Left forelimb (tissue), 1 donor: ENCODE measurements around the gene ATAD3C.
A peak's percentile ranks its signal among the peaks of the same experiment; 100 is the strongest.

Experiments
- DNase-seq: peaks from one replicate; pipeline ENCODE4 v3.0.0-alpha.2; 2018; ENCODE audit warnings: low spot score

ATAD3C gene

GRCh38 chr1:1431845-1432273, 17.6 kb upstream of the ATAD3C start:
- peak; percentile 75 for DNase-seq

DNA sequence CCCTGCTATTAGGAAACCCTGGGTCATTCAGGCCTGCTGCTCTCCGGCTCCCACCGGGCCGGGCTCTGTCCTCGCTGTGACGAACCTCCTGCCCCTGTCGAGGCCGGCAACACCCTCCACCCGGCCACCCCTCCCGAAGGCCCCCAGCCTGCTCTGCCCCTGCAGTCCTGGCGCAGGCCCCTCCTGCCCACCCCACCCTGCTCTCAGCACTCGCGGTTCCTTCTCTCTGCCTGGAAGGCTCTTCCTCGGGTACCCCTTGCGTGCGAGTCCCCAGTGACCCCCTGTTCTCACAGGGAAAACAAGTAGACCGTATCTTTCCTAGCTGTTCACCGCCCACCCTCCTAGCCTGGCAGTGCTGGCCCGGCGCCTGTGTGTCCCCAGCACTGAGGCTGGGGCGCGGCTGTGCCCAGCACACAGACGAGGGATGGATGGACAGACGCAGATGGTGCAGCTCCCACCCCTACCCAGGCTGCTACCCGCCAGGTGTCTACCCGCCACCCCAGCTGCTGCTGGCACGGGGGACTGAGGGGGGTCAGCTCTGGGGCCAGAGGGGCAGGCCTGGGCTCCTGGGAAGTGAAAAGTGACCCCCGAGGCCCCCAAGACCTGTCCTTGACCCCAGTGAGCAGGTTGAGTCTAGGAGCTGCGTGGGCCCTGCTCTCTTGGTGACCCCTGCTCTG, 17.1 kb upstream of the ATAD3C start:
- DNase-seq: peak; percentile 82

DNA sequence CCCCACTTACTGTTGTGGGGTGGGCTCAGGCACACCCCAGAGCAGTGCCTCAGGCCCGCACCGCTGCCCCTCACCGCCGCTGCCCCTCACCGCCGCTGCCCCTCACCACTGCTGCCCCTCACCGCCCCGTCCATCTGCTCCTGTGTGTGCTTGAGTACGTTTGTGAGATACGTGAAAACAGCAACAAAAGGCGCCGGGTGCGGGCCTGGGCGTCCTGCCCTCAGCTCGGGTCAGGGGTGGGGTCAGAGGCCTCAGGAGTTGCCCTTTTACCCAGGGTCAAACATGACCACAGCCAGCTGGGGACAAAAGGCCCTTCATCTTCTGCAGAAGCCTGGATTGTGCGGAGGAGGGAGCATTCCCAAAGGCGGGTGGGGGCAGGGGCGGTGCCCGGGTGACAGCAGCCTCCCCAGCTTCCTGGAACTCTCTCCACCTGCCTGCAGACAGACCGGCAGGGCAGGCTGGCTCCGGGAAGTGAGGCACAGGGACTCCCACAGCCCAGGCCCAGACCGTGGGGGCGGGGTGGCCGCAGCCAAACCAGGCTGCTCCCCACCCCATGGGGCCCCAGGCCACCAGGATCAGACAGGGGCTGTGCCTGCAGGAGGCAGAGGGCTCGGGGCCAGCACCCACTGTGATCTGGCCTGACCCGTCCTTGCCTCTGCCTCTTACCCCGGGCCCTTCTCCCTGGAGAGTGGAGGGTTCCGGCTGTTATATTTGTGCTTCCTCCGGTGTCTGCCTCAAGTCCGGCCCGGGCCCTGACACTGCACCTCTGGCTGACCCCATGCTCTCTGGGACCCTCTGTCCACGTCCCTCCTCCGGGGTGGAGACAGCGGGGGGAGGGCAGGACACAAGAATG, 16.3 kb upstream of the ATAD3C start:
- DNase-seq: peak; percentile 79

GRCh38 chr1:1433804-1434130, 15.7 kb upstream of the ATAD3C start:
- peak; percentile 81 for DNase-seq

GRCh38 chr1:1434131-1434823, 15.2 kb upstream of the ATAD3C start:
- peak; percentile 86 for DNase-seq

GRCh38 chr1:1434824-1435105, 14.7 kb upstream of the ATAD3C start:
- DNase-seq: peak; percentile 68

- DNase-seq: peak; percentile 85
These were observed 14.2 kb upstream of the ATAD3C start, which contains the start of gene VWA1 for GRCh38 chr1:1435106-1435903. Gene VWA1 (plus strand): TSS chr1:1435690. CDS start chr1:1435749, 59 bp downstream.

- DNase-seq: no peak
These were observed 13.4 kb upstream of the ATAD3C start for GRCh38 chr1:1435911-1436629.

DNA sequence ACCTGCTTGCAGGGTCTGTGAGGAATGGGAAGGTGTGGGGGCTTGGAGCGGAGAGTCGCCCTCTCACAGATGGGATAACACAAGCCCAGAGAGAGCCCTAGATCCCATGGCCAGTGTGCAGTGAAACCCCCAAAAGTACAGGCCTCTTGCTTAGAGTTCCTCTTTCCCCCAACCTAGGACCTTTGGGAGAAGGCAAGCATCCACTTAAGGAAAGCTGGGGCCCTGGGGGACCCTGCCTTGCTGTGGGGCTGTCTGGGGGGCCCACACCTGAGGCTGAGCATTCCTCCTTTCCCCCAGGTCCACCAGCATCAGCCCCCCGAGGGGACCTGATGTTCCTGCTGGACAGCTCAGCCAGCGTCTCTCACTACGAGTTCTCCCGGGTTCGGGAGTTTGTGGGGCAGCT, 12.9 kb upstream of the ATAD3C start:
- DNase-seq: no peak

DNA sequence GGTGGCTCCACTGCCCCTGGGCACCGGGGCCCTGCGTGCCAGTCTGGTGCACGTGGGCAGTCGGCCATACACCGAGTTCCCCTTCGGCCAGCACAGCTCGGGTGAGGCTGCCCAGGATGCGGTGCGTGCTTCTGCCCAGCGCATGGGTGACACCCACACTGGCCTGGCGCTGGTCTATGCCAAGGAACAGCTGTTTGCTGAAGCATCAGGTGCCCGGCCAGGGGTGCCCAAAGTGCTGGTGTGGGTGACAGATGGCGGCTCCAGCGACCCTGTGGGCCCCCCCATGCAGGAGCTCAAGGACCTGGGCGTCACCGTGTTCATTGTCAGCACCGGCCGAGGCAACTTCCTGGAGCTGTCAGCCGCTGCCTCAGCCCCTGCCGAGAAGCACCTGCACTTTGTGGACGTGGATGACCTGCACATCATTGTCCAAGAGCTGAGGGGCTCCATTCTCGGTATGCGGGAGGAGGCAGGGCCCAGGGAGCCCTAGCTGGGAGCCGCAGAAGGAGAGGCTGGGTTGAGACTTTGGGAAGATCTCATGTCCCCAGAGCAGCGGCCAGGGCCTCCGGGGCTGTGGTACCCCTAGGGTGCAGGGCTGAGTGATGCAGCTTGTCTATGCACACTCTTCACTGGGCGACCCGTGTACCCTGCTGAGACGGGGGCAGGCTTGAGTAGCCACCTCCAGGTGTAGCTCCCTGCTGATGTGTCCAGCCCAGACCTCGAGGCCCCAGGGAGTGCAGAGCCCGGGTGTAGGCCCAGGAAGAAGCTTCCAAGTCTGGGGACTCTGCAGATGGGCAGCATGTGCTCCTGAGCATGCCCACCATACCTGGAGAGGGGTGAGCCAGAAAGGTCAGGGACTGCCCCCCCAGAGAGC, 12.2 kb upstream of the ATAD3C start:
- no peak for DNase-seq

- DNase-seq: no peak
These were observed 11.5 kb upstream of the ATAD3C start for GRCh38 chr1:1437904-1438376.

GRCh38 chr1:1438531-1439381, 10.7 kb upstream of the ATAD3C start:
- DNase-seq: no peak

DNA sequence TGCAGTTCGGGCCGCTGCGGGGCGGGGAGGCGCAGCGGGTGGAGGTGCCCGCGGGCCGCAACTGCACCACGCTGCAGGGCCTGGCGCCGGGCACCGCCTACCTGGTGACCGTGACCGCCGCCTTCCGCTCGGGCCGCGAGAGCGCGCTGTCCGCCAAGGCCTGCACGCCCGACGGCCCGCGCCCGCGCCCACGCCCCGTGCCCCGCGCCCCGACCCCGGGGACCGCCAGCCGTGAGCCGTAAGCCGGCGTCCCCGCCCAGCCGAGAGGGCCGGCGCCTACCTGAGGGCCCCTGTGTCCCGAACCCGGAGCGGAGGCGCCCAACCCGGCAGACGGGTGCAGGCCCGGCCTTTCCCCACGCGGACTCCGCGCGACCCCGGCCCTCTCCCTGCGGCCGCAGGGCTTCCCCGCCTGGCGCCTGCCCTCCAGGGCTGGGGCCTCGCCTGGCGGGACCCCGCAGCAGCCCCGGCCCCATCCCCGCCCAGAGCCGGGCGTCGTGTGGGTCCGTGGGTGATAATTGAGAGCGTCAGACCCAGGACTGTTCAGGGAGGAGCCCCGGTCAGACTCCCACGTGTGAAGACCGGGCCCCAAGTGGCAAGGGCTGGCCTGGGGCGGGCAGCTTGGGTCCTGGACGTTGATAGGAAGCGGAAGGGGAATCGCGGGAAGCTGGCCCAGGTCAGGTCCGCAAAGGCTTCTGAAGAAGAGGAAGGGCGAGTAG, 9.8 kb upstream of the ATAD3C start:
- DNase-seq: no peak

GRCh38 chr1:1440262-1441001, 9.1 kb upstream of the ATAD3C start:
- DNase-seq: no peak

DNA sequence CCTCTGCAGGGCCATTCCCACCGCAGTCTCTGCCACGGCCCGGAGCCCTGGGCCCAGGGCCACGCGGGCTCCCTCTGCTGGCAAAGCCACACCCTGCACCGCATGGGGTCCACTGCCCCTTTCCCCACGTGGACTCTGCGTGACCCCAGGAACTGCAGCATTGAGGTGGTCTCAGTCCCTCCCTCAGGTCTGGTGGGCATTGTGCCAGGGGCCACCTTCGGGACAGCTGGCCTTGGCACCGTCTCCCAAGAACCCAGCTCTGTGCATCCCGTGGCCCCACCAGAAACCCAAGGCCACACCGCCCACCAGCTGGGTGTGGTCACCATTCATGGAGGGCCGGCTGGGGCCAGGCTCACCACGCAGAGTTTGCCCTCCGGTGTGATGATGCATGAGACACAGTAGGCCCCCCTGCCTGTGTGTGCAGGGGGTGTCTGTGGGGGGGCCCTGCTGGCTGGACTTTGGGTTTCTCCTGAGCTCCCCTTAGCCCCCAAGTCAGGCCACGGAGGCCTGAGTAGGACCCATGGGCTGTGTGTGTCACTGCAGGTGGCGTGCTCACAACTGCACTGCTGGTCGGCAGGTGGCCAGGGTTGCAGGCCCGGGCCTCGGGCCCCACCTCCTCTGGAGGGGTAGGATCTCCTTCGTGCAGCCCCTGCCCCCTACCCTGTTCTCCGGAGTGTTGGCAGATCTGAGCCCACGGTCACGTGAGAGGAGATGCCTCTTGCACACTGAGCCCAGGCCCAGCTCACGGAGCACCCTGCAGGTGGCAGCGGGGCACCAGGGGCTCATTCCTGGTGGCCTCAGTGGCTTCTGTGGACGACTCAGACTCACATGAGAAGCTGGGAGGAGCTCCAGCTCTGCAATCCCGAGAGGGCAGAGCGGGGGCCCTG, 8.2 kb upstream of the ATAD3C start:
- DNase-seq: no peak

DNA sequence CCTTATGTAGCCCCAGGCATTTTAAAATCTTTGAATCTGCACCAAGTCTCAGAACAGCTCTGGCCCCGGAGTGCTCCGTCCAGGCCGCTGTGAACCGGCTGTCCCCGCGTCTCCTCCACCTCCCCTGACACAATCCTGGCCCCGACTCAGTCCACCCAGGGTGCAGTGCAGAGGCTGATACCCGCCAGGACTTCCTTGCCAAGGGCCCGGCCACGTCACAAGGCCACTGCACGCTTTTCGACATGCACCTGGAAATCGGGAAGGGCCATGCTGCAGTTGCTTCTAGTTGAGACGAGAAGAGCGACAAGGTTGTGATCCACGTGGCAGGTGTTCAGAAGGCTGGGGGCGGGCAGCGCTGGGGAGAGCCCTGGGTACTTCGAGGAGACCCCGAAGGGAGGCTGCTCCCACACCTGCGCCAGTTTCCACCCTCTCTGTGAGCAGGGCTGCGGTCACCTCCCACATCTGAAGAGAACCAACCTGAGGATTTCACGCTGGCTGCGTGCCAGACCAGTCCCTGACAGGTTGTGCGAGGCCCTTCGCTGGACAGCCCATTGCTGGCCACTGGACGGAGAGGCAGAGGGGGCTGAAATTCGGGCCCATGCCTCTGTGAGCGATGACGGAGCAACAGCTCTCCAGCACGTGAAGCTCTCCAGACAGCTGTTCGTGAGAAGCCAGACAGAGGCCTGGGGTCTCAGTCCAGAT, 7.3 kb upstream of the ATAD3C start:
- DNase-seq: no peak
